ENCODE data around the gene IFI27L1. TPM values are rescaled to one million over a fixed set of nuclear protein-coding genes. Genes with fewer than 3 reads are reported as not detected.

IFI27L1 gene
- total and polyA plus RNA-seq, 2 of the 13 experiments (the other 11 are each of a cell fraction or from before 2014, with no cell fraction given) = 11.9 to 19.0 TPM

DNA sequence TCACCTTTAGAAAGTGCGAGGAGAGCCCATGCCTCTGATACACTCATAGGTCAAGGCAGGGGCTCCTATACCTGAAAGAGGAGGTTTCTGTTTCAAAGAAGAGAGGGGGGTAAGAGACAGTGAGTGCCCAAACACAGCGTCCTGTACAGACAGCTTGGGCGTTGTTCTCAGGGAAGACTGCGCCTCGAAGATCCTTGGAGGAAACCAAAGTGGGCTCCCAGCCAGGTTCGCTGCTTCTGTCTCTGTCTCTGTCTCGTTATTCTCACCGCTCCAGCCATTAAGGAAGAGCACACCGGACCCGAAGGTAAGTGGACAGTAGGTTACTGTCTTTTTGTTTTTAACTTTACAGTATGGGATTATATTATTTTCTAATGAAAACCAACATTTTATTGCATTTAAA is 23.6 kb downstream of the IFI27L1 start:
- TF ChIP-seq ZNF549 (CRISPR knock-in tag; IDR thresholded peaks at IDR 0.05) (no peak), MYC (CRISPR knock-in tag; IDR thresholded peaks at IDR 0.05; ENCODE audit: borderline replicate concordance) (no peak)
- Histone ChIP-seq H4K20me1 (ENCODE audit: insufficient read depth, low read length) (no peaks in the 10 kb centered on the region), H3K9ac (ENCODE audit: insufficient read depth, low read depth, low read length) (no peak overlapping the region), H3K27ac (ENCODE audit: extremely low read length, insufficient read depth, low read length) (no peak overlapping the region), H3K36me3 (replicated peaks in 1 of 2; ENCODE audit: control insufficient read depth in 1 of 2, insufficient read depth in 2 of 2, low read length in 2 of 2) (no peaks in the 10 kb centered on the region), H3K27me3 (ENCODE audit: control insufficient read depth in 1 of 2, insufficient read depth in 2 of 2, low read length in 2 of 2) (no peaks in the 10 kb centered on the region), H2AFZ (ENCODE audit: low read length) (no peak overlapping the region), H3K4me3 (replicated peaks in 1 of 3; ENCODE audit: insufficient read depth in 1 of 3, low read depth in 2 of 3, low read length in 3 of 3) (no peak overlapping the region), H3K4me1 (ENCODE audit: insufficient read depth, low read length) (peaks cover 26% of the 10 kb centered on the region), H3K4me2 (ENCODE audit: low read depth, low read length) (no peak overlapping the region), H3K79me2 (ENCODE audit: insufficient read depth, low read length) (no peaks in the 10 kb centered on the region), H3K9me3 (ENCODE audit: low read length) (no peaks in the 10 kb centered on the region)
- intact Hi-C loops (cut with micrococcal nuclease; ENCODE audit: unreplicated experiment) (no loop called here), in situ Hi-C loops (cut with HindIII; ENCODE audit: extremely low pct_ligation_motif_present, low pct_unique_long_range_greater_than_20kb) (no loop called here)
- BruUV-seq (replicated peaks) = no TSS peak
- 94% methylated on average over 10 of the region's 10 CpGs for WGBS (ENCODE audit: low lambda C conversion rate)
- DNase-seq (ENCODE audit: low spot score) = no peak
- no peak for FAIRE-seq
- POLR2A ChIA-PET = no interaction called here
- no peak for ATAC-seq
- CTCF ChIA-PET (ENCODE audit: low intra/inter-chr PET ratio, low total read pairs) = no interaction called here

DNA sequence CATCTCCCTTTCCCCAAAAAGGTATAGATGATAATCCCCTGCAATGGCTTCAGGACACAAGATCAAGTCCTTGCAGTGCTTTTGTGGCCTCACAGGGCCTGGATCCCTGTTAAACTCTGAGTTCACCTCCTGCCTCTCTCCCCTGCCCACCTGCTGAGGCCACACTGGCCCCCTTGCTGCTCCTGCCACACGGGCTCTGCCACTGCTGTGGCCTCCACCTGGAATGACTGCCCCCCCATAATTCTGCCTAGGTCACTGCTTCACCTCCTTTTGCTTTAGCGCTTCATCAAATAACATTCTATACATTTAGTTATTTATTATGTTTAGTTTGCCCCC is 28.8 kb downstream of the IFI27L1 start:
- Histone ChIP-seq H2AFZ (ENCODE audit: low read length) (no peak overlapping the region), H3K9me3 (ENCODE audit: low read length) (no peaks in the 10 kb centered on the region), H3K79me2 (ENCODE audit: insufficient read depth, low read length) (no peaks in the 10 kb centered on the region), H3K4me3 (replicated peaks in 1 of 3; ENCODE audit: insufficient read depth in 1 of 3, low read depth in 2 of 3, low read length in 3 of 3) (no peak overlapping the region), H3K27ac (ENCODE audit: extremely low read length, insufficient read depth, low read length) (no peak overlapping the region), H3K27me3 (ENCODE audit: control insufficient read depth in 1 of 2, insufficient read depth in 2 of 2, low read length in 2 of 2) (peaks cover 1 to 8% of the 10 kb centered on the region in 2 experiments; a peak in 2 of 5 replicates), H3K9ac (ENCODE audit: insufficient read depth, low read depth, low read length) (peak overlapping the region; percentile 17; the same call in 1 of the 2 replicates), H3K4me1 (ENCODE audit: insufficient read depth, low read length) (peaks cover 46% of the 10 kb centered on the region), H3K36me3 (replicated peaks in 1 of 2; ENCODE audit: control insufficient read depth in 1 of 2, insufficient read depth in 2 of 2, low read length in 2 of 2) (no peaks in the 10 kb centered on the region), H4K20me1 (ENCODE audit: insufficient read depth, low read length) (no peaks in the 10 kb centered on the region), H3K4me2 (ENCODE audit: low read depth, low read length) (peak overlapping the region; percentile 13)
- ChIA-PET CTCF (ENCODE audit: low intra/inter-chr PET ratio, low total read pairs) (no interaction called here), POLR2A (no interaction called here)
- DNase-seq (ENCODE audit: low spot score) = no peak
- in situ Hi-C loops (cut with HindIII; ENCODE audit: extremely low pct_ligation_motif_present, low pct_unique_long_range_greater_than_20kb) = no loop called here
- BruUV-seq (replicated peaks) = no TSS peak
- 54% methylated on average over 2 of the region's 2 CpGs for WGBS (ENCODE audit: low lambda C conversion rate)
- no peak; the same call in 2 of the 3 replicates for ATAC-seq
- intact Hi-C loops (cut with micrococcal nuclease; ENCODE audit: unreplicated experiment) = no loop called here
- no peak for FAIRE-seq
- TF ChIP-seq ELF3 (CRISPR knock-in tag; IDR thresholded peaks at IDR 0.05) (no peak), NFE2L2 (IDR thresholded peaks at IDR 0.05; ENCODE audit: low read length) (no peak), ZNF142 (CRISPR knock-in tag; IDR thresholded peaks at IDR 0.05) (no peak), ZNF329 (CRISPR knock-in tag; IDR thresholded peaks at IDR 0.05; ENCODE audit: low read depth) (no peak), NFRKB (IDR thresholded peaks at IDR 0.05) (no peak), TCF12 (IDR thresholded peaks at IDR 0.05) (no peak), TCF12 (CRISPR knock-in tag; IDR thresholded peaks at IDR 0.05) (no peak), GMEB2 (CRISPR knock-in tag; IDR thresholded peaks at IDR 0.05; ENCODE audit: low read depth) (no peak), HNRNPL (IDR thresholded peaks at IDR 0.05; ENCODE audit: low read depth, low read length) (no peak), ZSCAN31 (CRISPR knock-in tag; IDR thresholded peaks at IDR 0.05; ENCODE audit: low read depth) (no peak), HMGA1 (CRISPR knock-in tag; conservative IDR thresholded peaks at IDR 0.05) (no peak)
- TF ChIP-seq, protein P1, sequence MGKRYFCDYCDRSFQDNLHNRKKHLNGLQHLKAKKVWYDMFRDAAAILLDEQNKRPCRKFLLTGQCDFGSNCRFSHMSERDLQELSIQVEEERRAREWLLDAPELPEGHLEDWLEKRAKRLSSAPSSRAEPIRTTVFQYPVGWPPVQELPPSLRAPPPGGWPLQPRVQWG (CRISPR knock-in tag; IDR thresholded peaks at IDR 0.05; ENCODE audit: borderline replicate concordance, low read depth) = no peak
